Caco-2 (cell line): Measurements from ENCODE around the gene ATF6B. TPM values are rescaled to one million over a fixed set of nuclear protein-coding genes. Genes with fewer than 3 reads are reported as not detected.

ENCODE experiments used
- BruUV-seq: library from RNA; stranded (reverse); fragments of 400-500 nt; replicated peaks from 2 replicates; lab custom pipeline; 2021; lab: Mats Ljungman, UMichigan
- CTCF ChIA-PET: fragments of 300-600 bp; sonication (Branson Sonifier 250); formaldehyde crosslinking; loops from one replicate; lab custom pipeline; 2022; ENCODE audit warnings: antibody characterized with exemption; lab: Charles Lee
- POLR2A ChIA-PET: fragments of 300-600 bp; sonication (Branson Sonifier 250); formaldehyde crosslinking; loops from one replicate; lab custom pipeline; 2022; ENCODE audit warnings: antibody characterized with exemption; lab: Charles Lee
- DNase-seq, 2 experiments: peaks; one replicate each; pipeline versions ENCODE4 v3.0.0 to v3.0.0-alpha.2; 2020 to 2022
- H3K27me3 ChIP-seq: replicated peaks from 2 replicates; pipeline ENCODE4 v1.6.0; 2011; ENCODE audit warnings: low read length; ENCODE audit not compliant: control insufficient read depth, insufficient read depth
- H3K36me3 ChIP-seq: 2 replicates; pipeline ENCODE4 v1.5.1; 2011; ENCODE audit warnings: low read length; ENCODE audit not compliant: control insufficient read depth, insufficient read depth
- H3K4me1 ChIP-seq: fragments of 250-450 bp; sonication (Bioruptor Pico); 2 replicates; pipeline ENCODE4 v1.5.1; 2020; ENCODE audit warnings: mild to moderate bottlenecking
- H3K4me3 ChIP-seq: 2 replicates; pipeline ENCODE4 v1.5.1; 2011; ENCODE audit warnings: low read depth, mild to moderate bottlenecking, control low read depth, low read length
- H3K9me3 ChIP-seq: fragments of 250-450 bp; sonication (Bioruptor Pico); 2 replicates; pipeline ENCODE4 v1.5.1; 2020; ENCODE audit warnings: mild to moderate bottlenecking, moderate library complexity
- H3K27ac Mint-ChIP-seq: one replicate; pipeline ENCODE4 v1.8.0; 2022; ENCODE audit warnings: mixed read lengths; ENCODE audit not compliant: unreplicated experiment
- H3K27me3 Mint-ChIP-seq: one replicate; pipeline ENCODE4 v1.8.0; 2022; ENCODE audit warnings: mixed read lengths; ENCODE audit not compliant: insufficient read depth, unreplicated experiment
- H3K36me3 Mint-ChIP-seq: one replicate; pipeline ENCODE4 v1.8.0; 2022; ENCODE audit warnings: mild to moderate bottlenecking, mixed read lengths; ENCODE audit not compliant: insufficient read depth, unreplicated experiment
- H3K4me1 Mint-ChIP-seq: one replicate; pipeline ENCODE4 v1.8.0; 2022; ENCODE audit warnings: low read depth, mixed read lengths; ENCODE audit not compliant: unreplicated experiment
- H3K4me3 Mint-ChIP-seq: one replicate; pipeline ENCODE4 v1.8.0; 2022; ENCODE audit warnings: mild to moderate bottlenecking, moderate library complexity, mixed read lengths; ENCODE audit not compliant: unreplicated experiment
- H3K9me3 Mint-ChIP-seq: one replicate; pipeline ENCODE4 v1.8.0; 2022; ENCODE audit warnings: mixed read lengths; ENCODE audit not compliant: unreplicated experiment
- intact Hi-C: fragments of 100-400 bp; cut with micrococcal nuclease; formaldehyde crosslinking; loops from one replicate; pipeline ENCODE4 v1.10.0; 2022; ENCODE audit not compliant: unreplicated experiment
- total RNA-seq: library from RNA; stranded (reverse); gene quantifications from 2 replicates; pipeline ENCODE4 v1.2.3, GENCODE V29; 2022
- TF ChIP-seq, protein P1 (sequence below), 2 experiments: fragments of 200-600 bp in 1 of 2; IDR thresholded peaks; 1 replicate in 1 of 2; 2 replicates in 1 of 2; pipeline versions ENCODE4 v1.5.1 to v1.8.0; 2011 to 2022; ENCODE audit warnings: antibody characterized with exemption in 1 of 2, control low read depth in 1 of 2, inconsistent platforms in 1 of 2, low read depth in 1 of 2, low read length in 1 of 2, mild to moderate bottlenecking in 1 of 2, moderate library complexity in 1 of 2; ENCODE audit not compliant: insufficient read depth in 1 of 2, severe bottlenecking in 1 of 2, unreplicated experiment in 1 of 2

ATF6B gene
- total RNA-seq, 1 experiment from 2014 or later, result 64.9 TPM

DNA sequence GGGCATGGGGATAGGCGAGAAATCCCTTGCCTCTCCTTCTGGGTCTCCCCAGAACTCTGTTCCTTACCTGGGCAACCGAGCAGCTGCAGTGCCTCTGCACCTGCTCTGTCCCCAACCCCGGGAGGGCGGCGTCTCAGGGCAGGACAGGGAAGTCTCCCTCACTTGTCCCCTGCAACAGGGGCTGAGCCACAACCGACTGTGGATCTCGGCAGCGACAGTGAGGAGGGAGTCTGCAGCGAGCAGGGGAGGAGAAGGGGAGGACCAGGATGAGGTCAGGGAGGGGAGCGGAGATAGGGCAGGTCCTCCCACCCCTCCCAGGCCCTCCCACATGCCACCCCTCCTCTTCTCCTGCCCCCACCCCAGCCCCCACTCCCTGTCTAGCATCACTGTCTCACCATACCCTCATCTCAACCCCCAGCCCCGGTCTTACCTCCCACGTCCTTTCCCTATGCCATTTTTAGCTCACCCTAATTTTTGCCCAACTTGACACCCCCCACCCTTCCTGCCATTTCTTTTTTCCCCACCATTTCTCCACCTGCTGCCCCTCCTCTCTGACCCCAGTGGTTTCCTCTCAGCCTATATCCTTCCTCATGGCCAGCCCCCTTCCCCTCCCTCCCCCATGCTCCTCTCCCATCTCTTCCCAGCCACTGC, 18.8 kb downstream of the ATF6B start, which contains the start of gene TNXB:
Gene TNXB, minus strand, starts transcription at position 225 of the 651 bp plus-strand sequence. CDS start 11,140 bp downstream, outside the sequence.
- CTCF ChIA-PET, result interaction anchor here (0.7 to 1.7 kb wide), 2 partner anchors 86 to 243 kb away, joined by 5 read pairs; no protein-coding TSS in a partner anchor
- Mint-ChIP-seq H3K4me3 (peak within 1 kb of the TSS; percentile 47), H3K27ac (peak within 1 kb of the TSS; percentile 47), H3K4me1 (peaks cover 22% of the 10 kb centered on the region), H3K9me3 (no peaks in the 10 kb centered on the region), H3K27me3 (no peaks in the 10 kb centered on the region), H3K36me3 (peaks cover 14% of the 10 kb centered on the region)
- intact Hi-C loops, result no loop called here
- no peak for DNase-seq
- Histone ChIP-seq H3K4me3 (no peak within 1 kb of the TSS), H3K36me3 (no peaks in the 10 kb centered on the region), H3K27me3 (no peaks in the 10 kb centered on the region), H3K4me1 (peaks cover 15% of the 10 kb centered on the region), H3K9me3 (no peaks in the 10 kb centered on the region)
- POLR2A ChIA-PET, result interaction anchor here (0.6 kb wide), 1 partner anchor 21 kb away, joined by 3 read pairs; no protein-coding TSS in a partner anchor
- BruUV-seq, result no TSS peak
- TF ChIP-seq, protein P1, sequence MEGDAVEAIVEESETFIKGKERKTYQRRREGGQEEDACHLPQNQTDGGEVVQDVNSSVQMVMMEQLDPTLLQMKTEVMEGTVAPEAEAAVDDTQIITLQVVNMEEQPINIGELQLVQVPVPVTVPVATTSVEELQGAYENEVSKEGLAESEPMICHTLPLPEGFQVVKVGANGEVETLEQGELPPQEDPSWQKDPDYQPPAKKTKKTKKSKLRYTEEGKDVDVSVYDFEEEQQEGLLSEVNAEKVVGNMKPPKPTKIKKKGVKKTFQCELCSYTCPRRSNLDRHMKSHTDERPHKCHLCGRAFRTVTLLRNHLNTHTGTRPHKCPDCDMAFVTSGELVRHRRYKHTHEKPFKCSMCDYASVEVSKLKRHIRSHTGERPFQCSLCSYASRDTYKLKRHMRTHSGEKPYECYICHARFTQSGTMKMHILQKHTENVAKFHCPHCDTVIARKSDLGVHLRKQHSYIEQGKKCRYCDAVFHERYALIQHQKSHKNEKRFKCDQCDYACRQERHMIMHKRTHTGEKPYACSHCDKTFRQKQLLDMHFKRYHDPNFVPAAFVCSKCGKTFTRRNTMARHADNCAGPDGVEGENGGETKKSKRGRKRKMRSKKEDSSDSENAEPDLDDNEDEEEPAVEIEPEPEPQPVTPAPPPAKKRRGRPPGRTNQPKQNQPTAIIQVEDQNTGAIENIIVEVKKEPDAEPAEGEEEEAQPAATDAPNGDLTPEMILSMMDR (IDR thresholded peaks at IDR 0.05; ENCODE audit: insufficient read depth in 1 of 2, low read depth in 1 of 2, low read length in 1 of 2, severe bottlenecking in 1 of 2, unreplicated experiment in 1 of 2), result no peak

DNA sequence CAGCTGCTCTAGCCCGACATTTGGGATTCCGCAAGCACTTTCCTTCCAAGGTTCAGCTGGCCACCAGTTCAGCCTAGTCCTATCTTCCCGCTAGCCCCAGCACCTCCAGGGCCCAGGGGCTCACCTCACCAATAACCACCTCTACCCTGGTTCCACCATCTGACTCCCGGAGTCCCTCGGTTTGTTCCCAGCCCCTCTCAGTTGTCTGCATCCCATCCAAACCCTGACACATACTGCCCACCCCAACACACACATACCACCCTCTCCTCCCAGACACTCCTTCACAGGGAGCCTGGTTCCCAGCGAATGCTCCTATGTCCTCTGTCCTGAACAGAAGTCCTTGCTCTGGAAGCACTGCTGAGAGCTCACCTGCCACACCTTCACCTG, 19.3 kb downstream of the ATF6B start:
- peaks cover 15% of the 10 kb centered on the region for H3K4me1 ChIP-seq
- H3K27ac Mint-ChIP-seq, result peak overlapping the region; percentile 47
- H3K9me3 Mint-ChIP-seq, result no peaks in the 10 kb centered on the region
- H3K27me3 Mint-ChIP-seq, result no peaks in the 10 kb centered on the region
- H3K36me3 Mint-ChIP-seq, result peaks cover 14% of the 10 kb centered on the region
- no TSS peak for BruUV-seq
- intact Hi-C loops, result no loop called here
- ChIA-PET CTCF (interaction anchor here (0.8 kb wide), 1 partner anchor 8 kb away, joined by 4 read pairs; no protein-coding TSS in a partner anchor), POLR2A (no interaction called here)
- H3K36me3 ChIP-seq, result no peaks in the 10 kb centered on the region
- H3K4me1 Mint-ChIP-seq, result peaks cover 22% of the 10 kb centered on the region
- H3K9me3 ChIP-seq, result no peaks in the 10 kb centered on the region
- H3K4me3 ChIP-seq, result no peak overlapping the region
- TF ChIP-seq, protein P1 (IDR thresholded peaks at IDR 0.05; ENCODE audit: insufficient read depth in 1 of 2, low read depth in 1 of 2, low read length in 1 of 2, severe bottlenecking in 1 of 2, unreplicated experiment in 1 of 2), result no peak
- no peaks in the 10 kb centered on the region for H3K27me3 ChIP-seq
- peak overlapping the region; percentile 41 for H3K4me3 Mint-ChIP-seq
- DNase-seq, result no peak

DNA sequence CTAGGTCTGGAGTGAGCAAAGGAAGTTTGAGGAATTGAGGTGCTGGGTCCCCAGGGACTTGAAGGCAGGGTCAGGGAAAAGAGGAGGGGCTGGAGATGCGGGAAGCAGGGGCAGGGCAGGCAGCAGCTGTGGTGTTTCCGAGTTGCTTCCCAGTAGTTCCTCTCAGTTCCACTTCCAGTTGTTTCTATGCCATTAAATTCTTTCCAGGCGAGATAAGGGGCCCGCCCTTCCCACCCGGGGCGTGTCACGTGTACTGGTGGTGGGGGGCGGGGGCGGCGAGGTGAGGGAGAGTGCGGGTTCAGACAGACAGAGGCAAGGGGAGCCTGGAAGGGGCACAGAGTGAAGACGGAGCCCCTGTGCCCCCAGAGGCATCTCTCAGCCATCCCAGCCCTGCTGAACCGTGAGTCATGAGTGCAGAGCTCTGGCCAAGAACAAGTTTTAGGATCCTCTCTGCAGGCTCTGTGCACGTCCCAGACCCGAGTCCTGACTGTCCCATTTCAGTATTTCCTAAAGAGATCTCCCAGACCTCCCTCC, 19.9 kb downstream of the ATF6B start:
- H3K4me3 ChIP-seq, result no peak overlapping the region
- no peaks in the 10 kb centered on the region for H3K9me3 ChIP-seq
- Mint-ChIP-seq H3K9me3 (no peaks in the 10 kb centered on the region), H3K4me3 (peak overlapping the region; percentile 47), H3K4me1 (peaks cover 22% of the 10 kb centered on the region), H3K27me3 (no peaks in the 10 kb centered on the region), H3K27ac (no peak overlapping the region), H3K36me3 (peaks cover 14% of the 10 kb centered on the region)
- DNase-seq, result no peak
- intact Hi-C loops, result no loop called here
- ChIA-PET POLR2A (no interaction called here), CTCF (interaction anchor here (0.8 kb wide), 1 partner anchor 9 kb away, joined by 4 read pairs; no protein-coding TSS in a partner anchor)
- H3K36me3 ChIP-seq, result no peaks in the 10 kb centered on the region
- no TSS peak for BruUV-seq
- TF ChIP-seq, protein P1 (IDR thresholded peaks at IDR 0.05; ENCODE audit: insufficient read depth in 1 of 2, low read depth in 1 of 2, low read length in 1 of 2, severe bottlenecking in 1 of 2, unreplicated experiment in 1 of 2), result no peak
- no peaks in the 10 kb centered on the region for H3K27me3 ChIP-seq
- peaks cover 15% of the 10 kb centered on the region for H3K4me1 ChIP-seq
